Stimulated activated CD4-positive, alpha-beta T cell treated with anti-CD3 and anti-CD28 coated beads, Interleukin-1b, Interleukin-23, amount 100 ng/mL, for 4 hours (primary cell): ENCODE data around the gene CKB.

Source experiments
- DNase-seq, 2 donors: peaks; one replicate each; pipeline ENCODE4 v3.0.0-alpha.2; 2020; ENCODE audit warnings: low read depth in 2 of 2

CKB gene

GRCh38 chr14:103522649-103523574 is at the start of gene CKB:
Gene CKB, minus strand, starts transcription at chr14:103522830. Its CDS starts 337 bp downstream, at chr14:103522493.
- no peak for DNase-seq

GRCh38 chr14:103569408-103569807 is 46.8 kb upstream of the CKB start:
- no peak for DNase-seq

- no peak for DNase-seq
Observed at GRCh38 chr14:103568952-103569351, 46.3 kb upstream of the CKB start.

GRCh38 chr14:103563844-103564505 is 41.3 kb upstream of the CKB start:
- no peak for DNase-seq

GRCh38 chr14:103563226-103563620 is 40.6 kb upstream of the CKB start:
- peak in 1 of 2 donors; percentile 12 for DNase-seq

- DNase-seq, result peak; percentile 75 to 87
Observed at GRCh38 chr14:103562429-103563225, 40.0 kb upstream of the CKB start, which contains the start of the genes BAG5 and COA8. Gene BAG5, minus strand, starts transcription at chr14:103562657. Its CDS starts 1,493 bp downstream, at chr14:103561164. Gene COA8, plus strand, starts transcription at chr14:103562960. Its CDS starts 42 bp downstream, at chr14:103563002.

GRCh38 chr14:103562179-103562428 is 39.5 kb upstream of the CKB start:
- DNase-seq, result no peak

- DNase-seq, result peak in 1 of 2 donors; percentile 15
Observed at GRCh38 chr14:103561381-103562178, 39.0 kb upstream of the CKB start.

GRCh38 chr14:103560691-103561090 is 38.1 kb upstream of the CKB start:
- DNase-seq, result no peak

- no peak for DNase-seq
Observed at GRCh38 chr14:103559766-103560165, 37.1 kb upstream of the CKB start.

- DNase-seq, result no peak
Observed at GRCh38 chr14:103558071-103558882, 35.6 kb upstream of the CKB start.

GRCh38 chr14:103556946-103557758 is 34.5 kb upstream of the CKB start:
- DNase-seq, result no peak

- no peak for DNase-seq
Observed at GRCh38 chr14:103555559-103556337, 33.1 kb upstream of the CKB start.

GRCh38 chr14:103552846-103553210 is 30.2 kb upstream of the CKB start:
- no peak for DNase-seq

- no peak for DNase-seq
Observed at GRCh38 chr14:103552011-103552845, 29.6 kb upstream of the CKB start.

- DNase-seq, result no peak
Observed at GRCh38 chr14:103551338-103551762, 28.7 kb upstream of the CKB start.

- no peak for DNase-seq
Observed at GRCh38 chr14:103550451-103551337, 28.1 kb upstream of the CKB start.
